GM23248 (cell line): ENCODE data around the gene KCNH2.

Experiments
- EZH2 ChIP-seq: fragments of 200-600 bp; sonication (generic); IDR thresholded peaks from 2 replicates; pipeline ENCODE4 v1.6.1; 2018; ENCODE audit warnings: antibody characterized with exemption, mild to moderate bottlenecking; ENCODE audit not compliant: insufficient read depth, poor library complexity, severe bottlenecking
- EZH2phosphoT487 ChIP-seq: fragments of 200-600 bp; sonication (generic); IDR thresholded peaks from 2 replicates; pipeline ENCODE4 v1.6.1; 2018; ENCODE audit warnings: antibody characterized with exemption, moderate library complexity, mild to moderate bottlenecking, low read depth; ENCODE audit not compliant: insufficient read depth

- TF ChIP-seq EZH2 (no peak), EZH2phosphoT487 (no peak)
These were observed 14.0 kb upstream of the KCNH2 start for GRCh38 chr7:150992051-150992640.
